Astrocyte (in vitro differentiated cells and primary cell): ENCODE results near the gene CAMK1D.

ENCODE experiments used
- CTCF ChIP-seq: IDR thresholded peaks from 2 replicates; pipeline ENCODE4 v1.5.1; 2011; ENCODE audit warnings: low read depth, mild to moderate bottlenecking, inconsistent platforms, low read length, moderate library complexity; ENCODE audit not compliant: insufficient read depth
- EZH2 ChIP-seq: IDR thresholded peaks from 2 replicates; pipeline ENCODE4 v1.6.1; 2012; ENCODE audit warnings: mild to moderate bottlenecking, low read length, inconsistent platforms; ENCODE audit not compliant: insufficient read depth

GRCh38 chr10:12492016-12492415 lies 142.7 kb downstream of the CAMK1D start:
- TF ChIP-seq EZH2, result no peak
- TF ChIP-seq CTCF, result no peak
